Upper lobe of left lung (tissue), 6 donors: ENCODE results near the gene OR52I1. TPM values are rescaled to one million over a fixed set of nuclear protein-coding genes. Genes with fewer than 3 reads are reported as not detected.
A peak's percentile ranks its signal among the peaks of the same experiment; 100 is the strongest.

Experiments
- ATAC-seq, 2 donors: fragments of 200-7000 bp; cut with Tn5 transposase; one replicate each; pipeline ENCODE4 v1.9.1; 2022; ENCODE audit warnings: mild to moderate bottlenecking in 2 of 2, moderate library complexity in 2 of 2; ENCODE audit not compliant: low FRiP score in 2 of 2
- DNase-seq, 2 donors: peaks; one replicate each; pipeline ENCODE4 v3.0.0-alpha.2; 2019 to 2020
- H3K27ac ChIP-seq, 4 donors: fragments of 200-600 bp; sonication (generic); one replicate each; pipeline ENCODE4 v1.5.1; 2016 to 2019
- H3K27me3 ChIP-seq, 4 donors: fragments of 200-600 bp; sonication (generic); one replicate each; pipeline ENCODE4 v1.5.1; 2017 to 2019
- H3K36me3 ChIP-seq, 4 donors: fragments of 200-600 bp; sonication (generic); one replicate each; pipeline ENCODE4 v1.5.1; 2016 to 2019
- H3K4me1 ChIP-seq, 4 donors: fragments of 200-600 bp; sonication (generic); one replicate each; pipeline ENCODE4 v1.5.1; 2018 to 2019
- H3K4me3 ChIP-seq, 4 donors: fragments of 200-600 bp; sonication (generic); one replicate each; pipeline ENCODE4 v1.5.1; 2017 to 2019; ENCODE audit warnings: mild to moderate bottlenecking in 2 of 4, moderate library complexity in 1 of 4
- H3K9me3 ChIP-seq, 4 donors: fragments of 200-600 bp; sonication (generic); one replicate each; pipeline ENCODE4 v1.5.1; 2018 to 2019
- EP300 ChIP-seq, 4 donors: sonication (generic); formaldehyde crosslinking; IDR thresholded peaks; one replicate each; pipeline ENCODE4 v1.5.1; 2017; ENCODE audit warnings: antibody characterized with exemption in 4 of 4, control low read depth in 2 of 4
- POLR2A ChIP-seq, 4 donors: fragments of 450-650 bp; IDR thresholded peaks; one replicate each; pipeline ENCODE4 v1.5.1; 2016 to 2017; ENCODE audit warnings: antibody characterized with exemption in 4 of 4, mild to moderate bottlenecking in 2 of 4
- POLR2AphosphoS5 ChIP-seq, 2 donors: sonication (generic); formaldehyde crosslinking; IDR thresholded peaks; one replicate each; pipeline ENCODE4 v1.5.1; 2017; ENCODE audit warnings: antibody characterized with exemption in 2 of 2
- WGBS, 2 donors: methylation state at CpG; one replicate each; pipeline ENCODE4 v1.1.5; 2017 to 2018; 5-methylcytosine and 5-hydroxymethylcytosine counted together
- total RNA-seq, 6 donors: library from RNA; depleted of rRNA in 4 of 6; stranded (reverse); fragments of >200 nt in 4 of 6; gene quantifications; one replicate each; pipeline versions ENCODE4 v1.1.0 to v1.2.1, GENCODE V29; 2016 to 2021
- TF ChIP-seq, protein P1 (sequence below), 6 experiments: fragments of 450-650 bp in 4 of 6; fragments of 200-600 bp in 2 of 6; sonication (generic) in 2 of 6; IDR thresholded peaks; one replicate each; pipeline ENCODE4 v1.5.1; 2016 to 2019; ENCODE audit warnings: antibody characterized with exemption in 6 of 6
- donor health status: DM: no; HTN: no; CAD: no; lungs with moderate emphysema.
- donor health status: DM: no; HTN: yes; CAD: no; lungs with severe emphysema.

The OR52I1 gene
- total RNA-seq, 6 donors from 2014 or later, result not detected

GRCh38 chr11:4551346-4551979 is 42.4 kb upstream of the OR52I1 start:
- H3K36me3 ChIP-seq, result no peaks in the 10 kb centered on the region
- TF ChIP-seq POLR2A (IDR thresholded peaks at IDR 0.05), result no peak
- no peak for TF ChIP-seq POLR2AphosphoS5 (IDR thresholded peaks at IDR 0.05)
- no peak for TF ChIP-seq EP300 (IDR thresholded peaks at IDR 0.05)
- TF ChIP-seq, protein P1, sequence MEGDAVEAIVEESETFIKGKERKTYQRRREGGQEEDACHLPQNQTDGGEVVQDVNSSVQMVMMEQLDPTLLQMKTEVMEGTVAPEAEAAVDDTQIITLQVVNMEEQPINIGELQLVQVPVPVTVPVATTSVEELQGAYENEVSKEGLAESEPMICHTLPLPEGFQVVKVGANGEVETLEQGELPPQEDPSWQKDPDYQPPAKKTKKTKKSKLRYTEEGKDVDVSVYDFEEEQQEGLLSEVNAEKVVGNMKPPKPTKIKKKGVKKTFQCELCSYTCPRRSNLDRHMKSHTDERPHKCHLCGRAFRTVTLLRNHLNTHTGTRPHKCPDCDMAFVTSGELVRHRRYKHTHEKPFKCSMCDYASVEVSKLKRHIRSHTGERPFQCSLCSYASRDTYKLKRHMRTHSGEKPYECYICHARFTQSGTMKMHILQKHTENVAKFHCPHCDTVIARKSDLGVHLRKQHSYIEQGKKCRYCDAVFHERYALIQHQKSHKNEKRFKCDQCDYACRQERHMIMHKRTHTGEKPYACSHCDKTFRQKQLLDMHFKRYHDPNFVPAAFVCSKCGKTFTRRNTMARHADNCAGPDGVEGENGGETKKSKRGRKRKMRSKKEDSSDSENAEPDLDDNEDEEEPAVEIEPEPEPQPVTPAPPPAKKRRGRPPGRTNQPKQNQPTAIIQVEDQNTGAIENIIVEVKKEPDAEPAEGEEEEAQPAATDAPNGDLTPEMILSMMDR (IDR thresholded peaks at IDR 0.05), result no peak
- no peak for ATAC-seq

DNA sequence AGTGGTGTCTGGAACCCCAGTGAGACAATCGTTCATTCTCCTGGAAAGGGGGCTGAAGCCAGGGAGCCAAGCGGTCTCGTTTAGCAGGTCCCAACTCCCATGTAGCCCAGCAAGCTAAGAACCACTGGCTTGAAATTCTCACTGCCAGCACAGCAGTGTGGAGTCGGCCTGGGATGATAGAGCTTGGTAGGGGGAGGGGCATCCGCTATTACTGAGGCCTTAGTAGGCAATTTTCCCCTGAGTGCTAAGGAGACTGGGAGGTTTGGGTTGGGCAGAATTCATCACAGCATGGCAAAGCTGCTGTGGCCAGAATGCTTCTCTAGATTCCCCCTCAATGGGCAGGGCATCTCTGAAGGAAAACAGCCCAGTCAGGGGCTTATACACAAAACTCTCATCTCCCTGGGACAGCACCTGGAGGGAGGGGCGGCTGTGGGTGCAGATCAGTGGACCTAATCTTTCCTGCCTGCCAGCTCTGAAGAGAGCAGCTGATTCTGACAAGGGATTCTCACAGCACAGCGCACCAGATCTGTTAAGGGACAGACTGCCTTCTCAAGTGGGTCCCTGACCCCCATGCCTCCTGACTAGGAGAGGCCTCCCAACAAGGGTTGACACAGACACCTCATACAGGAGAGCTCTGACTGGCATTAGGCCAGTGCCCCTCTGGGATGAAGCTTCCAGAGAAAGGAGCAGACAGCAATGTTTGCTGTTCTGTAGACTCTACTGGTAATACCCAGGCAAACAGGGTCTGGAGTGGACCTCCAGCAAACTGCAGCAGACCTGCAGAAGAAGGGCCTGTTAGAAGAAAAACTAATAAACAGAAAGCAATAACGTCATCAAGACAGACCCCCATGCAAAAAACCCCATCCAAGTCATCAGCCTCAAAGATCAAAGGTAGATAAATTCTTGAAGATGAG is 34.1 kb upstream of the OR52I1 start:
- ATAC-seq (no peak), DNase-seq (no peak)
- H3K4me1 ChIP-seq, result peaks cover 0 to 10% (median 3%) of the 10 kb centered on the region in 4 donors
- TF ChIP-seq EP300 (IDR thresholded peaks at IDR 0.05), result no peak
- no peak for TF ChIP-seq POLR2A (IDR thresholded peaks at IDR 0.05)
- TF ChIP-seq, protein P1 (IDR thresholded peaks at IDR 0.05), result no peak
- TF ChIP-seq POLR2AphosphoS5 (IDR thresholded peaks at IDR 0.05), result no peak
- H3K36me3 ChIP-seq, result no peaks in the 10 kb centered on the region
- 62 to 75% methylated on average over 6 to 8 of the region's 8 CpGs for WGBS, 2 donors
- H3K9me3 ChIP-seq, result peaks cover 0 to 4% (median 0%) of the 10 kb centered on the region in 4 donors
- no peak overlapping the region for H3K4me3 ChIP-seq
- peak overlapping the region in 2 of 4 donors; percentile 28 to 30 for H3K27ac ChIP-seq
- H3K27me3 ChIP-seq, result no peaks in the 10 kb centered on the region

More at GRCh38 chr11:4551346-4551979, 42.4 kb upstream of the OR52I1 start:
- H3K27ac ChIP-seq, result no peak overlapping the region
- DNase-seq, result peak in 1 of 2 donors; percentile 4
- no peaks in the 10 kb centered on the region for H3K27me3 ChIP-seq
- H3K9me3 ChIP-seq, result peaks cover 0 to 13% (median 0%) of the 10 kb centered on the region in 4 donors
- WGBS, 2 donors, result 82 to 87% methylated on average over 6 to 8 of the region's 8 CpGs
- H3K4me3 ChIP-seq, result no peak overlapping the region
- H3K4me1 ChIP-seq, result no peaks in the 10 kb centered on the region

GRCh38 chr11:4560467-4560866 is 33.4 kb upstream of the OR52I1 start:
- Histone ChIP-seq H3K27ac (peak overlapping the region in 1 of 4 donors; percentile 28), H3K9me3 (peaks cover 0 to 4% (median 0%) of the 10 kb centered on the region in 4 donors), H3K4me3 (no peak overlapping the region), H3K4me1 (peaks cover 0 to 10% (median 3%) of the 10 kb centered on the region in 4 donors), H3K36me3 (no peaks in the 10 kb centered on the region), H3K27me3 (no peaks in the 10 kb centered on the region)
- 52 to 88% methylated on average over 1 of the region's 1 CpG for WGBS, 2 donors
- DNase-seq, result no peak
- no peak for ATAC-seq
- TF ChIP-seq, protein P1 (IDR thresholded peaks at IDR 0.05), result no peak
- no peak for TF ChIP-seq EP300 (IDR thresholded peaks at IDR 0.05)
- TF ChIP-seq POLR2AphosphoS5 (IDR thresholded peaks at IDR 0.05), result no peak
- no peak for TF ChIP-seq POLR2A (IDR thresholded peaks at IDR 0.05)

- no peak for DNase-seq
- no peak overlapping the region for H3K27ac ChIP-seq
- H3K27me3 ChIP-seq, result no peaks in the 10 kb centered on the region
- peaks cover 0 to 4% (median 0%) of the 10 kb centered on the region in 4 donors for H3K9me3 ChIP-seq
- peaks cover 0 to 1% (median 0%) of the 10 kb centered on the region in 4 donors for H3K4me1 ChIP-seq
- TF ChIP-seq POLR2A (IDR thresholded peaks at IDR 0.05), result no peak
- TF ChIP-seq POLR2AphosphoS5 (IDR thresholded peaks at IDR 0.05), result no peak
- TF ChIP-seq, protein P1 (IDR thresholded peaks at IDR 0.05), result no peak
- TF ChIP-seq EP300 (IDR thresholded peaks at IDR 0.05), result no peak
- H3K36me3 ChIP-seq, result no peaks in the 10 kb centered on the region
- ATAC-seq, result no peak
- no peak overlapping the region for H3K4me3 ChIP-seq
- WGBS, 2 donors, result 91 to 94% methylated on average over 3 of the region's 3 CpGs
Observed at GRCh38 chr11:4565371-4565770, 28.5 kb upstream of the OR52I1 start.
